GM18951 (cell line): ENCODE results near the gene RNASE7.

Experiments used
- POLR2A ChIP-seq: IDR thresholded peaks from 4 replicates; pipeline ENCODE4 v1.6.1; 2011; ENCODE audit warnings: mild to moderate bottlenecking; ENCODE audit not compliant: insufficient read length, insufficient read depth; ENCODE audit errors: extremely low read depth
- in situ Hi-C: fragments of 300-500 bp; cut with MboI; formaldehyde crosslinking; loops from one replicate; pipeline ENCODE4 v1.12.0; 2022; ENCODE audit warnings: low sequenced_read_pairs, mixed read lengths, inconsistent platforms; ENCODE audit not compliant: unreplicated experiment

The RNASE7 gene

GRCh38 chr14:21026274-21026987, 15.7 kb upstream of the RNASE7 start:
- TF ChIP-seq POLR2A = no peak
- in situ Hi-C loops = no loop called here

GRCh38 chr14:21026988-21027315, 15.2 kb upstream of the RNASE7 start:
- TF ChIP-seq POLR2A = no peak
- in situ Hi-C loops = no loop called here

GRCh38 chr14:21029917-21030316, 12.2 kb upstream of the RNASE7 start, which contains the start of gene TPPP2:
TSS of gene TPPP2 (plus strand) at chr14:21030217. CDS start at chr14:21030582, 365 bp downstream.
- in situ Hi-C loops = no loop called here

GRCh38 chr14:21030531-21030930, 11.6 kb upstream of the RNASE7 start:
- TF ChIP-seq POLR2A = no peak
- in situ Hi-C loops = no loop called here

More at GRCh38 chr14:21029917-21030316, 12.2 kb upstream of the RNASE7 start, which contains the start of gene TPPP2:
- no peak for TF ChIP-seq POLR2A

GRCh38 chr14:21032326-21033132, 9.6 kb upstream of the RNASE7 start:
- TF ChIP-seq POLR2A = no peak
- in situ Hi-C loops = no loop called here

- no peak for TF ChIP-seq POLR2A
- in situ Hi-C loops = no loop called here
Observed at GRCh38 chr14:21033133-21033698, 8.9 kb upstream of the RNASE7 start.

GRCh38 chr14:21034707-21035106, 7.5 kb upstream of the RNASE7 start, which contains the start of gene RNASE13:
TSS of gene RNASE13 (minus strand) at chr14:21034807. CDS start at chr14:21034288, 519 bp downstream.
- in situ Hi-C loops = no loop called here
- TF ChIP-seq POLR2A = no peak

- in situ Hi-C loops = no loop called here
- TF ChIP-seq POLR2A = no peak
Observed at GRCh38 chr14:21036751-21037150, 5.4 kb upstream of the RNASE7 start.

- in situ Hi-C loops = no loop called here
Observed at GRCh38 chr14:21037156-21037555, 5.0 kb upstream of the RNASE7 start.

GRCh38 chr14:21038441-21039422, 3.4 kb upstream of the RNASE7 start:
- in situ Hi-C loops = no loop called here

More at GRCh38 chr14:21037156-21037555, 5.0 kb upstream of the RNASE7 start:
- TF ChIP-seq POLR2A = no peak

GRCh38 chr14:21039585-21040369, 2.4 kb upstream of the RNASE7 start:
- TF ChIP-seq POLR2A = no peak
- in situ Hi-C loops = no loop called here

More at GRCh38 chr14:21038441-21039422, 3.4 kb upstream of the RNASE7 start:
- TF ChIP-seq POLR2A = no peak
